ENCODE results near the gene ARHGEF37.

Gene ARHGEF37

GRCh38 chr5:149638136-149638535 lies 56.8 kb downstream of the ARHGEF37 start:
- Histone ChIP-seq H2BK12ac (ENCODE audit: low read length in 2 of 2) (no peak overlapping the region), H3K4ac (ENCODE audit: low read depth in 1 of 2, low read length in 2 of 2) (no peak overlapping the region), H3K14ac (ENCODE audit: low read length in 2 of 2) (no peak overlapping the region), H4K91ac (ENCODE audit: low read length) (no peak overlapping the region), H3K79me1 (replicated peaks; ENCODE audit: low read length, poor library complexity, severe bottlenecking) (no peaks in the 10 kb centered on the region), H3K27me3 (ENCODE audit: control insufficient read depth in 1 of 2, insufficient read depth in 1 of 2, low read length in 2 of 2) (no peaks in the 10 kb centered on the region), H3K18ac (ENCODE audit: low read depth in 1 of 2, low read length in 2 of 2) (no peak overlapping the region), H4K8ac (ENCODE audit: low read length) (no peak overlapping the region), H3K36me3 (ENCODE audit: control insufficient read depth in 1 of 2, insufficient read depth in 2 of 2, low read depth in 1 of 2, low read length in 2 of 2) (no peaks in the 10 kb centered on the region), H3K4me1 (ENCODE audit: control insufficient read depth, insufficient read depth, low read depth, low read length) (peaks cover 15% of the 10 kb centered on the region), H3K9me3 (ENCODE audit: control insufficient read depth, low read length) (no peaks in the 10 kb centered on the region), H2BK15ac (ENCODE audit: low read depth, poor library complexity, severe bottlenecking) (no peak overlapping the region), H2AFZ (ENCODE audit: low read depth, low read length) (no peak overlapping the region), H2BK5ac (ENCODE audit: low read depth, low read length, poor library complexity, severe bottlenecking) (no peak overlapping the region), H3K27ac (ENCODE audit: low read length, poor library complexity, severe bottlenecking) (no peak overlapping the region), H3K4me2 (ENCODE audit: low read length, poor library complexity, severe bottlenecking) (no peak overlapping the region), H2AK5ac (ENCODE audit: low read length, severe bottlenecking) (no peak overlapping the region), H3K9ac (ENCODE audit: low read length) (no peak overlapping the region), H3K23ac (ENCODE audit: low read length in 2 of 2) (no peak overlapping the region), H3K4me3 (ENCODE audit: insufficient read depth in 1 of 2, low read depth in 1 of 2, low read length in 2 of 2) (no peak overlapping the region), H2BK120ac (ENCODE audit: low read depth, low read length) (no peak overlapping the region)
- WGBS: 93% methylated on average over 5 of the region's 5 CpGs
- DNase-seq: no peak

GRCh38 chr5:149638546-149639241 lies 57.4 kb downstream of the ARHGEF37 start:
- Histone ChIP-seq H2BK120ac (ENCODE audit: low read depth, low read length) (no peak overlapping the region), H3K36me3 (ENCODE audit: control insufficient read depth in 1 of 2, insufficient read depth in 2 of 2, low read depth in 1 of 2, low read length in 2 of 2) (no peaks in the 10 kb centered on the region), H2BK15ac (ENCODE audit: low read depth, poor library complexity, severe bottlenecking) (no peak overlapping the region), H3K27me3 (ENCODE audit: control insufficient read depth in 1 of 2, insufficient read depth in 1 of 2, low read length in 2 of 2) (peaks cover 0 to 3% of the 10 kb centered on the region in 2 experiments), H3K4me2 (ENCODE audit: low read length, poor library complexity, severe bottlenecking) (no peak overlapping the region), H2BK5ac (ENCODE audit: low read depth, low read length, poor library complexity, severe bottlenecking) (no peak overlapping the region), H3K18ac (ENCODE audit: low read depth in 1 of 2, low read length in 2 of 2) (no peak overlapping the region), H4K91ac (ENCODE audit: low read length) (peak overlapping the region; percentile 15), H3K4me3 (ENCODE audit: insufficient read depth in 1 of 2, low read depth in 1 of 2, low read length in 2 of 2) (no peak overlapping the region), H2AFZ (ENCODE audit: low read depth, low read length) (no peak overlapping the region), H3K4ac (ENCODE audit: low read depth in 1 of 2, low read length in 2 of 2) (no peak overlapping the region), H3K79me1 (replicated peaks; ENCODE audit: low read length, poor library complexity, severe bottlenecking) (no peaks in the 10 kb centered on the region), H3K9ac (ENCODE audit: low read length) (no peak overlapping the region), H3K9me3 (ENCODE audit: control insufficient read depth, low read length) (no peaks in the 10 kb centered on the region), H3K23ac (ENCODE audit: low read length in 2 of 2) (no peak overlapping the region), H2AK5ac (ENCODE audit: low read length, severe bottlenecking) (no peak overlapping the region), H2BK12ac (ENCODE audit: low read length in 2 of 2) (no peak overlapping the region), H3K4me1 (ENCODE audit: control insufficient read depth, insufficient read depth, low read depth, low read length) (peaks cover 12% of the 10 kb centered on the region), H3K27ac (ENCODE audit: low read length, poor library complexity, severe bottlenecking) (no peak overlapping the region), H3K14ac (ENCODE audit: low read length in 2 of 2) (no peak overlapping the region), H4K8ac (ENCODE audit: low read length) (no peak overlapping the region)
- no peak for DNase-seq
- WGBS: 75% methylated on average over 8 of the region's 9 CpGs

GRCh38 chr5:149639737-149640136 lies 58.4 kb downstream of the ARHGEF37 start:
- no peak for DNase-seq
- H2BK15ac ChIP-seq (ENCODE audit: low read depth, poor library complexity, severe bottlenecking): no peak overlapping the region
- H3K9ac ChIP-seq (ENCODE audit: low read length): no peak overlapping the region
- H3K14ac ChIP-seq (ENCODE audit: low read length in 2 of 2): no peak overlapping the region
- no peak overlapping the region for H2BK120ac ChIP-seq (ENCODE audit: low read depth, low read length)
- no peak overlapping the region for H3K4me2 ChIP-seq (ENCODE audit: low read length, poor library complexity, severe bottlenecking)
- no peaks in the 10 kb centered on the region for H3K79me1 ChIP-seq (replicated peaks; ENCODE audit: low read length, poor library complexity, severe bottlenecking)
- H2AK5ac ChIP-seq (ENCODE audit: low read length, severe bottlenecking): no peak overlapping the region
- H3K36me3 ChIP-seq (ENCODE audit: control insufficient read depth in 1 of 2, insufficient read depth in 2 of 2, low read depth in 1 of 2, low read length in 2 of 2): no peaks in the 10 kb centered on the region
- H2AFZ ChIP-seq (ENCODE audit: low read depth, low read length): no peak overlapping the region
- H4K91ac ChIP-seq (ENCODE audit: low read length): no peak overlapping the region
- H3K4ac ChIP-seq (ENCODE audit: low read depth in 1 of 2, low read length in 2 of 2): no peak overlapping the region
- no peak overlapping the region for H3K27ac ChIP-seq (ENCODE audit: low read length, poor library complexity, severe bottlenecking)
- peak overlapping the region in 1 of 2 experiments; percentile 49 for H2BK12ac ChIP-seq (ENCODE audit: low read length in 2 of 2)
- H3K9me3 ChIP-seq (ENCODE audit: control insufficient read depth, low read length): no peaks in the 10 kb centered on the region
- no peak overlapping the region for H3K18ac ChIP-seq (ENCODE audit: low read depth in 1 of 2, low read length in 2 of 2)
- no peak overlapping the region for H3K4me3 ChIP-seq (ENCODE audit: insufficient read depth in 1 of 2, low read depth in 1 of 2, low read length in 2 of 2)
- no peak overlapping the region for H4K8ac ChIP-seq (ENCODE audit: low read length)
- H3K27me3 ChIP-seq (ENCODE audit: control insufficient read depth in 1 of 2, insufficient read depth in 1 of 2, low read length in 2 of 2): peaks cover 0 to 13% of the 10 kb centered on the region in 2 experiments
- no peak overlapping the region for H2BK5ac ChIP-seq (ENCODE audit: low read depth, low read length, poor library complexity, severe bottlenecking)
- no peak overlapping the region for H3K23ac ChIP-seq (ENCODE audit: low read length in 2 of 2)
- peaks cover 9% of the 10 kb centered on the region for H3K4me1 ChIP-seq (ENCODE audit: control insufficient read depth, insufficient read depth, low read depth, low read length)

- Histone ChIP-seq H3K4ac (ENCODE audit: low read depth in 1 of 2, low read length in 2 of 2) (no peak overlapping the region), H3K14ac (ENCODE audit: low read length in 2 of 2) (peak overlapping the region in 1 of 2 experiments; percentile 37), H2BK15ac (ENCODE audit: low read depth, poor library complexity, severe bottlenecking) (no peak overlapping the region), H3K79me1 (replicated peaks; ENCODE audit: low read length, poor library complexity, severe bottlenecking) (no peaks in the 10 kb centered on the region), H3K36me3 (ENCODE audit: control insufficient read depth in 1 of 2, insufficient read depth in 2 of 2, low read depth in 1 of 2, low read length in 2 of 2) (no peaks in the 10 kb centered on the region), H4K91ac (ENCODE audit: low read length) (no peak overlapping the region), H2BK5ac (ENCODE audit: low read depth, low read length, poor library complexity, severe bottlenecking) (no peak overlapping the region), H3K27me3 (ENCODE audit: control insufficient read depth in 1 of 2, insufficient read depth in 1 of 2, low read length in 2 of 2) (peaks cover 0 to 20% of the 10 kb centered on the region in 2 experiments), H2BK12ac (ENCODE audit: low read length in 2 of 2) (peak overlapping the region in 1 of 2 experiments; percentile 43), H2BK120ac (ENCODE audit: low read depth, low read length) (no peak overlapping the region), H4K8ac (ENCODE audit: low read length) (no peak overlapping the region), H3K4me2 (ENCODE audit: low read length, poor library complexity, severe bottlenecking) (no peak overlapping the region), H3K9me3 (ENCODE audit: control insufficient read depth, low read length) (no peaks in the 10 kb centered on the region), H3K4me1 (ENCODE audit: control insufficient read depth, insufficient read depth, low read depth, low read length) (peaks cover 3% of the 10 kb centered on the region), H2AFZ (ENCODE audit: low read depth, low read length) (no peak overlapping the region), H3K18ac (ENCODE audit: low read depth in 1 of 2, low read length in 2 of 2) (no peak overlapping the region), H3K23ac (ENCODE audit: low read length in 2 of 2) (peak overlapping the region in 1 of 2 experiments; percentile 48), H2AK5ac (ENCODE audit: low read length, severe bottlenecking) (no peak overlapping the region), H3K27ac (ENCODE audit: low read length, poor library complexity, severe bottlenecking) (no peak overlapping the region), H3K4me3 (ENCODE audit: insufficient read depth in 1 of 2, low read depth in 1 of 2, low read length in 2 of 2) (peak overlapping the region in 1 of 2 experiments; percentile 45), H3K9ac (ENCODE audit: low read length) (no peak overlapping the region)
- WGBS: 87% methylated on average over 6 of the region's 7 CpGs
- no peak for DNase-seq
Measured at GRCh38 chr5:149640350-149640999, 59.2 kb downstream of the ARHGEF37 start.

All from mesenchymal stem cell (in vitro differentiated cells and primary cell).